Activated CD8-positive, alpha-beta memory T cell treated with anti-CD3 and anti-CD28 coated beads for 1 hour (primary cell): ENCODE measurements around the gene C6orf15.
"Not testable (repeated sequence)": the region's sequence is repeated elsewhere in the genome, so short reads cannot be mapped to it uniquely, and the experiment has no call there.

Experiments
- DNase-seq, 2 donors: peaks; one replicate each; pipeline ENCODE4 v3.0.0-alpha.2; 2020; ENCODE audit warnings: low read depth in 1 of 2; ENCODE audit errors: extremely low read depth in 1 of 2

Gene C6orf15

GRCh38 chr6:31070711-31071197, 41.6 kb downstream of the C6orf15 start:
- DNase-seq: no peak

DNA sequence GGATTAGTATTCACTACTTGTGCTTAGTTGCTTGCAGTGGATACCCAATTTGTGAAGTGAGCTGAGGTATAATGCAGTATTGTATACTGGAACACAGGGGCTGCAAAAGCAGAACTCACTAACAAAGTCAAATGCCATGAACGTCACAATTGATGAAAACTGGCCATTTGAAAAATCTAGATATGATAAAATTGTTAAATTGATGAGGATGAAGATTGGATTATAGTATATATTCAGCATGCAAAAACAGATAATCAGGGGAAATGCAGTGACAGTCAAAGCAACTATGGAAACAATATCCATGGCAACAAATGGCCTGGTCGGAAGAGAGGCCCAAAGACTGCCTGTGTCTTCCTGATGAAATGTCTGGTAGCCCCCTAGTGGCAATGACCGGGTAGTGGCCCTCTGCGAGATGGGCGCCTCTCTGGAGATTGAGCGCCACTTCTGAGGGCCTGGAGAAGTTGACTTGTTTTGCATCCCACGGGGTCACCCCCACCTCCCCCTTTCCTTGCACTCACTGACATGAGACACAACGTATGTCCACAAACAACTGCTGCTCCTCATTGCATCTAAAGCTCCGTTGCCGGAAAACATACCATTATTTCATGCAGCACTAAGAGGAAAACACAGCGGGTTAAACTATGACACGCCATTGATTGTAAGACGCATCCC, 43.6 kb downstream of the C6orf15 start:
- peak; percentile 14 to 41 for DNase-seq

- not testable (repeated sequence) for DNase-seq
Measured at GRCh38 chr6:31067891-31068668, 44.3 kb downstream of the C6orf15 start.

- not testable (repeated sequence) for DNase-seq
Measured at GRCh38 chr6:31067028-31067427, 45.3 kb downstream of the C6orf15 start.

DNA sequence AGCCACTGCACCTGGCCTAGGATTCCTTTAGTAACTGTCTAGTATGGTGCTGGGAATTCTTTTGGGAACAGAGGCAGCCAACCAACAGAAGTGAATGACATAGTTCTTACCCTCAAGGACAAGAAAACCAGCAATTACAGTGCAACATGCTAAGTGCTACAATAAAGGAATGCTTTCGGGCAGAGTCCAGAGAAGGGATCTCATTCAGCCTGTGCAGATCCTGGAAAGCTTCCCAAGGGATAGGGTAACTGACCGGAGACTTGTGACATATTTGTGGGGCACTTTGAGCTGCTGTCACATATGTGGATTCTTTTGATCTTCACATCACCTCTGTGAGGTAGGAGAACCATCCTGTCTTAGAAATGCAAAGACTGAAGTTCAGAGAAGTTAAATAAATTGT, 46.8 kb downstream of the C6orf15 start:
- no peak for DNase-seq

GRCh38 chr6:31063906-31064435, 48.4 kb downstream of the C6orf15 start:
- DNase-seq: no peak
